Sigmoid colon (tissue), 4 donors: Measurements from ENCODE around the gene VMA21.

Experiments used
- CTCF ChIP-seq, 4 experiments: fragments of 450-650 bp in 3 of 4; fragments of 200-600 bp in 1 of 4; IDR thresholded peaks; one replicate each; pipeline ENCODE4 v1.5.1; 2016 to 2019; ENCODE audit warnings: antibody characterized with exemption in 4 of 4, mild to moderate bottlenecking in 3 of 4, moderate library complexity in 2 of 4
- EP300 ChIP-seq, 4 donors: sonication (generic); formaldehyde crosslinking; IDR thresholded peaks; one replicate each; pipeline ENCODE4 v1.6.1; 2017; ENCODE audit warnings: antibody characterized with exemption in 4 of 4
- POLR2A ChIP-seq, 2 donors: fragments of 450-650 bp; IDR thresholded peaks; one replicate each; pipeline ENCODE4 v1.6.1; 2016; ENCODE audit warnings: antibody characterized with exemption in 2 of 2, mild to moderate bottlenecking in 2 of 2, moderate library complexity in 2 of 2

- peak in 1 of 4 experiments; percentile 52 for TF ChIP-seq CTCF (IDR thresholded peaks at IDR 0.05)
- no peak for TF ChIP-seq EP300 (IDR thresholded peaks at IDR 0.05)
- TF ChIP-seq POLR2A (IDR thresholded peaks at IDR 0.05) = no peak
These were observed 36.8 kb upstream of the VMA21 start for GRCh38 chrX:151359931-151360871.
